Endothelial cell of umbilical vein (primary cell): ENCODE data around the gene MOB3B. TPM values are rescaled to one million over a fixed set of nuclear protein-coding genes. Genes with fewer than 3 reads are reported as not detected.

Experiments used
- BruUV-seq: library from RNA; stranded (reverse); fragments of 400-500 nt; replicated peaks from 2 replicates; lab custom pipeline; 2021; lab: Mats Ljungman, UMichigan
- CTCF ChIA-PET: fragments of 300-600, 350-600 bp; sonication (Branson Sonifier 250); formaldehyde crosslinking; loops from one replicate; lab custom pipeline; 2021; ENCODE audit warnings: antibody characterized with exemption, inconsistent platforms; lab: Charles Lee
- POLR2A ChIA-PET: fragments of 300-600, 350-600 bp; sonication (Branson Sonifier 250); formaldehyde crosslinking; loops from one replicate; lab custom pipeline; 2021; ENCODE audit warnings: antibody characterized with exemption, inconsistent platforms; lab: Charles Lee
- DNase-seq: peaks from one replicate; pipeline ENCODE4 v3.0.0-alpha.2; 2011; ENCODE audit warnings: low read depth, low spot score
- FAIRE-seq: peaks from 2 replicates; lab custom pipeline; 2011; peaks lifted over from hg19 to GRCh38; lab: Jason Lieb, UNC
- H2AFZ ChIP-seq: 2 replicates; pipeline ENCODE4 v1.6.0; 2012; ENCODE audit warnings: low read depth, low read length, control low read depth, inconsistent platforms
- H3K27ac ChIP-seq: 2 replicates; pipeline ENCODE4 v1.5.1; 2011; ENCODE audit warnings: low read depth, mild to moderate bottlenecking, control low read depth, low read length, moderate library complexity; ENCODE audit not compliant: insufficient read depth
- H3K27me3 ChIP-seq, 2 experiments: 2 replicates each; pipeline versions ENCODE4 v1.6.0 to v1.6.1; 2011; ENCODE audit warnings: low read length in 2 of 2, mixed read lengths in 1 of 2; ENCODE audit not compliant: control insufficient read depth in 2 of 2, insufficient read depth in 2 of 2
- H3K36me3 ChIP-seq, 2 experiments: 2 replicates in 1 of 2; 3 replicates in 1 of 2; pipeline ENCODE4 v1.5.1; 2011; ENCODE audit warnings: low read length in 2 of 2, mild to moderate bottlenecking in 1 of 2, moderate library complexity in 1 of 2; ENCODE audit not compliant: control insufficient read depth in 2 of 2, insufficient read depth in 2 of 2; ENCODE audit errors: extremely low read depth in 1 of 2
- H3K4me1 ChIP-seq: 3 replicates; pipeline ENCODE4 v1.5.1; 2011; ENCODE audit warnings: mild to moderate bottlenecking, low read length; ENCODE audit not compliant: control insufficient read depth, insufficient read depth; ENCODE audit errors: extremely low read depth
- H3K4me2 ChIP-seq: 2 replicates; pipeline ENCODE4 v1.6.1; 2011; ENCODE audit warnings: low read length, control low read depth, mixed read lengths; ENCODE audit not compliant: insufficient read depth
- H3K4me3 ChIP-seq, 3 experiments: fragments of 200-600 bp in 1 of 3; sonication (generic), shearing (Covaris generic) in 1 of 3; replicated peaks in 1 of 3; 2 replicates each; pipeline ENCODE4 v1.5.1; 2011 to 2016; ENCODE audit warnings: control low read depth in 3 of 3, low read length in 3 of 3, mild to moderate bottlenecking in 2 of 3, inconsistent platforms in 1 of 3, low read depth in 1 of 3, moderate library complexity in 1 of 3; ENCODE audit not compliant: insufficient read depth in 1 of 3
- H3K79me2 ChIP-seq: 2 replicates; pipeline ENCODE4 v1.6.0; 2012; ENCODE audit warnings: low read length, inconsistent platforms; ENCODE audit not compliant: control insufficient read depth, insufficient read depth
- H3K9ac ChIP-seq: replicated peaks from 2 replicates; pipeline ENCODE3; 2011; ENCODE audit warnings: low read length, control low read depth; ENCODE audit not compliant: insufficient read depth; ENCODE audit errors: extremely low read depth
- H3K9me1 ChIP-seq: replicated peaks from 3 replicates; pipeline ENCODE4 v1.6.0; 2011; ENCODE audit warnings: mild to moderate bottlenecking, low read length; ENCODE audit not compliant: control insufficient read depth, insufficient read depth; ENCODE audit errors: extremely low read depth
- H3K9me3 ChIP-seq: replicated peaks from 2 replicates; pipeline ENCODE4 v1.5.1; 2012; ENCODE audit warnings: low read length, inconsistent platforms; ENCODE audit not compliant: control insufficient read depth, insufficient read depth
- H4K20me1 ChIP-seq: replicated peaks from 2 replicates; pipeline ENCODE3; 2011; ENCODE audit warnings: mild to moderate bottlenecking, low read length; ENCODE audit not compliant: control insufficient read depth, insufficient read depth; ENCODE audit errors: extremely low read depth
- EZH2 ChIP-seq: IDR thresholded peaks from 2 replicates; pipeline ENCODE4 v1.6.1; 2012; ENCODE audit warnings: borderline replicate concordance, low read depth, mild to moderate bottlenecking, moderate library complexity, low read length, inconsistent platforms; ENCODE audit not compliant: severe bottlenecking
- FOS ChIP-seq: IDR thresholded peaks from 2 replicates; pipeline ENCODE4 v1.6.1; 2011; ENCODE audit warnings: mild to moderate bottlenecking, low read length, moderate library complexity, borderline replicate concordance; ENCODE audit not compliant: insufficient read depth
- GATA2 ChIP-seq: IDR thresholded peaks from 2 replicates; pipeline ENCODE4 v1.7.0; 2011; ENCODE audit warnings: low read depth, mild to moderate bottlenecking, moderate library complexity, mixed read lengths, low read length; ENCODE audit not compliant: insufficient read length, insufficient read depth
- JUN ChIP-seq: IDR thresholded peaks from 2 replicates; pipeline ENCODE4 v1.6.1; 2011; ENCODE audit warnings: borderline replicate concordance, low read depth; ENCODE audit not compliant: insufficient read length, insufficient read depth
- MYC ChIP-seq: IDR thresholded peaks from one replicate; pipeline ENCODE4 v1.6.1; 2011; ENCODE audit warnings: mild to moderate bottlenecking, low read depth, low read length
- POLR2A ChIP-seq: IDR thresholded peaks from 2 replicates; pipeline ENCODE4 v1.6.1; 2012; ENCODE audit warnings: low read depth, mild to moderate bottlenecking, control low read depth, low read length
- POLR2AphosphoS5 ChIP-seq: IDR thresholded peaks from 2 replicates; pipeline ENCODE4 v1.6.1; 2012; ENCODE audit warnings: low read depth, mild to moderate bottlenecking, control low read depth, low read length, moderate library complexity; ENCODE audit not compliant: insufficient read depth
- dilution Hi-C: fragments of 300-500 bp; cut with MboI; formaldehyde crosslinking; loops from one replicate; pipeline ENCODE4 v1.15.0; 2019; ENCODE audit warnings: low sequenced_read_pairs; ENCODE audit not compliant: extremely low pct_ligation_motif_present
- intact Hi-C: fragments of 100-400 bp; cut with micrococcal nuclease; formaldehyde crosslinking; loops from one replicate; pipeline ENCODE4 v1.10.0; 2022
- polyA plus RNA-seq, 4 experiments: library from polyadenylated mRNA; depleted of rRNA in 3 of 4; stranded (reverse) in 3 of 4; unstranded in 1 of 4; fragments of >200 nt; gene quantifications; 2 replicates each; pipeline versions ENCODE4 v1.2.1 to v1.2.3, GENCODE V29; 2011 to 2012; ENCODE audit warnings: missing spikeins in 1 of 4
- total RNA-seq: library from RNA; stranded (reverse); gene quantifications from 2 replicates; pipeline ENCODE4 v1.2.3, GENCODE V29; 2021
- TF ChIP-seq, protein P1 (sequence below): IDR thresholded peaks from 2 replicates; pipeline ENCODE4 v1.6.1; 2011; ENCODE audit not compliant: insufficient read depth, insufficient read length
- TF ChIP-seq, protein P2 (sequence below), 2 donors: IDR thresholded peaks; 1 replicate in 1 of 2; 2 replicates in 1 of 2; pipeline ENCODE4 v1.5.1; 2011; ENCODE audit warnings: low read length in 2 of 2, mild to moderate bottlenecking in 2 of 2, moderate library complexity in 2 of 2, control low read depth in 1 of 2, inconsistent platforms in 1 of 2, low read depth in 1 of 2; ENCODE audit not compliant: insufficient read depth in 1 of 2; ENCODE audit errors: extremely low read depth in 1 of 2

The MOB3B gene
- total and polyA plus RNA-seq, 2 donors (not counting 3 experiments of a cell fraction or from before 2014, with no cell fraction given) = 0.03 TPM; not detected in 1

DNA sequence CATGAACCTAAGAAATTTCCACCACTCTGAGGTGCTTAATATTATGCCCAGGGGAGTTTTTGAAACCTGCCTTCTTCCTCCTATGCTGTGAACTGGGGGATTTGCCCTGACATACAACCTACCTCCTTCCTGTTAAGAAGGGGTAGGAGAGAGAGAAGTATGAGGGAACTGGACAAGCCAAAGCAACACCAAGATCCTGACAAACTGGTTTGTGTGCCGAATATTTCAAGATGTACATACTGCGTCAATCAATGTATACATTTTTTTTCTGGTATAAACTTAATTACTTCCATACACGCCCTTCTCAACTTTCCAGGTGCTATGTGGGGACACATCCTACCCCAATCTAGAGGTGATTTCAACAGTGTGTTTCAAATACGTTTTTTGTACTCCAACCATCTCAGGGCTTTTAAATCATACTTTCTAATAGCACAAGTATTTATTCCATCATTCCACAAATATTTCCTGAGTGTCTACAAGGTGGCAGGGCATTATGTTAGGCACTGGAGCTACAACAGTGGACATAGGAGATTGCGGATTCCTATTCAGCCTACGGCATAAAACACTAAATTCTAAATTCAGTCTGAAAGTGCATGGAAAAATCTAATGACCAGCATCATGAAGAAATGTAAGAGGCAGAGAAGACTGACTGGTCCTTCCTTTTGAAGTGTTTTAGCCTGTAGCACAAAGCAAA is 75.6 kb downstream of the MOB3B start:
- CTCF ChIA-PET = no interaction called here
- DNase-seq = no peak
- H3K9ac ChIP-seq = no peak overlapping the region
- H2AFZ ChIP-seq = no peak overlapping the region
- no peak overlapping the region for H3K27ac ChIP-seq
- H3K4me2 ChIP-seq = no peak overlapping the region
- intact Hi-C loops = no loop called here
- no peaks in the 10 kb centered on the region for H3K9me3 ChIP-seq
- H3K4me1 ChIP-seq = no peaks in the 10 kb centered on the region
- dilution Hi-C loops = no loop called here
- no peaks in the 10 kb centered on the region for H4K20me1 ChIP-seq
- peaks cover 0 to 3% of the 10 kb centered on the region in 2 experiments for H3K27me3 ChIP-seq
- H3K79me2 ChIP-seq = no peaks in the 10 kb centered on the region
- no peak overlapping the region for H3K4me3 ChIP-seq
- FAIRE-seq = no peak
- no TSS peak for BruUV-seq
- H3K9me1 ChIP-seq = no peaks in the 10 kb centered on the region
- no peaks in the 10 kb centered on the region for H3K36me3 ChIP-seq
- POLR2A ChIA-PET = no interaction called here
- TF ChIP-seq POLR2AphosphoS5 (no peak), MYC (no peak), GATA2 (no peak), FOS (no peak), POLR2A (no peak), JUN (no peak), EZH2 (no peak)
- TF ChIP-seq, protein P1, sequence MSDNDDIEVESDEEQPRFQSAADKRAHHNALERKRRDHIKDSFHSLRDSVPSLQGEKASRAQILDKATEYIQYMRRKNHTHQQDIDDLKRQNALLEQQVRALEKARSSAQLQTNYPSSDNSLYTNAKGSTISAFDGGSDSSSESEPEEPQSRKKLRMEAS = no peak
- TF ChIP-seq, protein P2, sequence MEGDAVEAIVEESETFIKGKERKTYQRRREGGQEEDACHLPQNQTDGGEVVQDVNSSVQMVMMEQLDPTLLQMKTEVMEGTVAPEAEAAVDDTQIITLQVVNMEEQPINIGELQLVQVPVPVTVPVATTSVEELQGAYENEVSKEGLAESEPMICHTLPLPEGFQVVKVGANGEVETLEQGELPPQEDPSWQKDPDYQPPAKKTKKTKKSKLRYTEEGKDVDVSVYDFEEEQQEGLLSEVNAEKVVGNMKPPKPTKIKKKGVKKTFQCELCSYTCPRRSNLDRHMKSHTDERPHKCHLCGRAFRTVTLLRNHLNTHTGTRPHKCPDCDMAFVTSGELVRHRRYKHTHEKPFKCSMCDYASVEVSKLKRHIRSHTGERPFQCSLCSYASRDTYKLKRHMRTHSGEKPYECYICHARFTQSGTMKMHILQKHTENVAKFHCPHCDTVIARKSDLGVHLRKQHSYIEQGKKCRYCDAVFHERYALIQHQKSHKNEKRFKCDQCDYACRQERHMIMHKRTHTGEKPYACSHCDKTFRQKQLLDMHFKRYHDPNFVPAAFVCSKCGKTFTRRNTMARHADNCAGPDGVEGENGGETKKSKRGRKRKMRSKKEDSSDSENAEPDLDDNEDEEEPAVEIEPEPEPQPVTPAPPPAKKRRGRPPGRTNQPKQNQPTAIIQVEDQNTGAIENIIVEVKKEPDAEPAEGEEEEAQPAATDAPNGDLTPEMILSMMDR (IDR thresholded peaks at IDR 0.05; ENCODE audit: extremely low read depth in 1 of 2, insufficient read depth in 1 of 2, low read depth in 1 of 2, low read length in 2 of 2) = no peak
